CD4-positive, alpha-beta T cell treated with Interleukin-15 for 4 hours (primary cell): Measurements from ENCODE around the gene RALGPS1.

ENCODE experiments used
- DNase-seq: peaks from one replicate; pipeline ENCODE4 v3.0.0-alpha.2; 2020; ENCODE audit warnings: low spot score

RALGPS1 gene

GRCh38 chr9:127187231-127187956 is 272.8 kb downstream of the RALGPS1 start:
- DNase-seq = no peak

- no peak for DNase-seq
These were observed 273.8 kb downstream of the RALGPS1 start for GRCh38 chr9:127188396-127188795.

- no peak for DNase-seq
These were observed 275.0 kb downstream of the RALGPS1 start for GRCh38 chr9:127189628-127190027.

- no peak for DNase-seq
These were observed 278.2 kb downstream of the RALGPS1 start for GRCh38 chr9:127192744-127193143.

- no peak for DNase-seq
These were observed 278.9 kb downstream of the RALGPS1 start for GRCh38 chr9:127193483-127193882.

GRCh38 chr9:127194881-127195713 is 280.5 kb downstream of the RALGPS1 start:
- no peak for DNase-seq

- DNase-seq = no peak
These were observed 281.6 kb downstream of the RALGPS1 start for GRCh38 chr9:127195976-127196825.

GRCh38 chr9:127196826-127197145 is 282.2 kb downstream of the RALGPS1 start:
- DNase-seq = no peak

GRCh38 chr9:127197186-127197860 is 282.7 kb downstream of the RALGPS1 start:
- DNase-seq = no peak

- no peak for DNase-seq
These were observed 283.4 kb downstream of the RALGPS1 start for GRCh38 chr9:127197861-127198430.

- no peak for DNase-seq
These were observed 284.0 kb downstream of the RALGPS1 start for GRCh38 chr9:127198587-127198986.

GRCh38 chr9:127199001-127199791 is 284.6 kb downstream of the RALGPS1 start:
- peak; percentile 76 for DNase-seq

- no peak for DNase-seq
These were observed 285.7 kb downstream of the RALGPS1 start for GRCh38 chr9:127200106-127200862.

- no peak for DNase-seq
These were observed 286.5 kb downstream of the RALGPS1 start for GRCh38 chr9:127201071-127201541.

GRCh38 chr9:127201731-127202130 is 287.1 kb downstream of the RALGPS1 start:
- DNase-seq = no peak

GRCh38 chr9:127202461-127203169 is 288.0 kb downstream of the RALGPS1 start:
- no peak for DNase-seq

GRCh38 chr9:127203681-127204327 is 289.2 kb downstream of the RALGPS1 start:
- DNase-seq = no peak

GRCh38 chr9:127204771-127205470 is 290.3 kb downstream of the RALGPS1 start:
- DNase-seq = no peak
